Neutrophil (primary cell): ENCODE measurements around the gene NRF1.
"Not testable (repeated sequence)": the region's sequence is repeated elsewhere in the genome, so short reads cannot be mapped to it uniquely, and the experiment has no call there.

Experiments used
- H3K27ac ChIP-seq: fragments of 200-600 bp; sonication (generic); 2 replicates; pipeline ENCODE4 v1.5.1; 2016; ENCODE audit warnings: mild to moderate bottlenecking, moderate library complexity
- H3K27me3 ChIP-seq: fragments of 200-600 bp; sonication (generic); 2 replicates; pipeline ENCODE4 v1.6.0; 2016; ENCODE audit warnings: mild to moderate bottlenecking
- H3K36me3 ChIP-seq: fragments of 200-600 bp; sonication (generic); 2 replicates; pipeline ENCODE4 v1.5.1; 2017
- H3K4me1 ChIP-seq, 2 experiments: fragments of 200-600 bp in 1 of 2; sonication (generic) in 1 of 2; 1 replicate in 1 of 2; 2 replicates in 1 of 2; pipeline versions ENCODE4 v1.5.1 to v1.6.1; 2013 to 2016; ENCODE audit warnings: low read depth in 1 of 2, low read length in 1 of 2, mild to moderate bottlenecking in 1 of 2, moderate library complexity in 1 of 2; ENCODE audit not compliant: control insufficient read depth in 1 of 2, insufficient read depth in 1 of 2
- H3K4me3 ChIP-seq, 2 experiments: fragments of 200-600 bp in 1 of 2; sonication (generic) in 1 of 2; 1 replicate in 1 of 2; 2 replicates in 1 of 2; pipeline ENCODE4 v1.5.1; 2013 to 2016; ENCODE audit warnings: low read depth in 1 of 2, low read length in 1 of 2, mild to moderate bottlenecking in 1 of 2, moderate library complexity in 1 of 2
- H3K9me3 ChIP-seq: fragments of 200-600 bp; sonication (generic); 2 replicates; pipeline ENCODE4 v1.5.1; 2016
- CTCF ChIP-seq: fragments of 200-600 bp; sonication (generic); IDR thresholded peaks from 2 replicates; pipeline ENCODE4 v1.5.1; 2016; ENCODE audit warnings: antibody characterized with exemption

NRF1 gene

GRCh38 chr7:129665013-129665401 is 53.5 kb downstream of the NRF1 start:
- Histone ChIP-seq H3K4me1 (peaks cover 0 to 15% of the 10 kb centered on the region in 2 experiments), H3K27ac (no peak overlapping the region), H3K36me3 (peaks cover 17% of the 10 kb centered on the region), H3K27me3 (no peaks in the 10 kb centered on the region), H3K9me3 (no peaks in the 10 kb centered on the region), H3K4me3 (no peak overlapping the region)
- TF ChIP-seq CTCF = no peak

- no peak for TF ChIP-seq CTCF
- Histone ChIP-seq H3K27me3 (no peaks in the 10 kb centered on the region), H3K36me3 (peaks cover 16% of the 10 kb centered on the region), H3K4me3 (no peak overlapping the region), H3K4me1 (peaks cover 0 to 15% of the 10 kb centered on the region in 2 experiments), H3K9me3 (no peaks in the 10 kb centered on the region), H3K27ac (no peak overlapping the region)
Measured at GRCh38 chr7:129667116-129667515, 55.6 kb downstream of the NRF1 start.

GRCh38 chr7:129667551-129667950 is 56.0 kb downstream of the NRF1 start:
- Histone ChIP-seq H3K36me3 (peaks cover 20% of the 10 kb centered on the region), H3K4me3 (no peak overlapping the region), H3K9me3 (no peaks in the 10 kb centered on the region), H3K27me3 (no peaks in the 10 kb centered on the region), H3K27ac (no peak overlapping the region), H3K4me1 (peaks cover 0 to 15% of the 10 kb centered on the region in 2 experiments)
- TF ChIP-seq CTCF = no peak

GRCh38 chr7:129669901-129670300 is 58.4 kb downstream of the NRF1 start:
- no peaks in the 10 kb centered on the region for H3K9me3 ChIP-seq
- no peaks in the 10 kb centered on the region for H3K27me3 ChIP-seq
- H3K27ac ChIP-seq = no peak overlapping the region
- TF ChIP-seq CTCF = no peak
- peaks cover 0 to 9% of the 10 kb centered on the region in 2 experiments for H3K4me1 ChIP-seq
- H3K36me3 ChIP-seq = peaks cover 29% of the 10 kb centered on the region
- H3K4me3 ChIP-seq = no peak overlapping the region

GRCh38 chr7:129670656-129671055 is 59.1 kb downstream of the NRF1 start:
- Histone ChIP-seq H3K9me3 (no peaks in the 10 kb centered on the region), H3K27me3 (no peaks in the 10 kb centered on the region), H3K27ac (no peak overlapping the region), H3K4me1 (peaks cover 0 to 5% of the 10 kb centered on the region in 2 experiments), H3K36me3 (peaks cover 34% of the 10 kb centered on the region), H3K4me3 (no peak overlapping the region)
- TF ChIP-seq CTCF = no peak

- no peak for TF ChIP-seq CTCF
- no peak overlapping the region for H3K4me3 ChIP-seq
- no peaks in the 10 kb centered on the region for H3K9me3 ChIP-seq
- H3K27ac ChIP-seq = no peak overlapping the region
- H3K4me1 ChIP-seq = peaks cover 0 to 5% of the 10 kb centered on the region in 2 experiments
- peaks cover 34% of the 10 kb centered on the region for H3K36me3 ChIP-seq
- H3K27me3 ChIP-seq = no peaks in the 10 kb centered on the region
Measured at GRCh38 chr7:129671266-129671665, 59.7 kb downstream of the NRF1 start.

- not testable (repeated sequence) for H3K27me3 ChIP-seq, H3K27ac ChIP-seq, H3K4me1 ChIP-seq, H3K9me3 ChIP-seq, H3K4me3 ChIP-seq
- H3K36me3 ChIP-seq = peaks cover 53% of the 10 kb centered on the region
Measured at GRCh38 chr7:129674475-129674874, 63.0 kb downstream of the NRF1 start.
